Heart left ventricle (tissue), 13 donors: ENCODE results near the gene FOXB1.

Experiments
- POLR2A ChIP-seq, 2 donors: fragments of 450-650 bp; IDR thresholded peaks; one replicate each; pipeline ENCODE4 v1.6.1; 2017; ENCODE audit warnings: antibody characterized with exemption in 2 of 2, mild to moderate bottlenecking in 2 of 2, moderate library complexity in 2 of 2
- TF ChIP-seq, protein P1 (sequence below), 12 donors: fragments of 200-600 bp; sonication (generic) in 4 of 12; IDR thresholded peaks; one replicate each; pipeline versions ENCODE4 v1.5.0 to v1.8.0; 2018 to 2022; ENCODE audit warnings: antibody characterized with exemption in 12 of 12, mild to moderate bottlenecking in 5 of 12
- donor health status: ischemic (EF 13 %, LVEDD 7.1; RV severe dilation, severe dysfunction).
- donor health status: DM: no; HTN: yes; CAD: no.
- donor health status: DM: no; HTN: no; CAD: no.
- donor health status: ischemic (EF 25% LVEDD 6.9; RV normal size, moderate dysfunction).
- donor health status: ischemic (EF 25% LVEDD 5.7; RV mildly dilated, moderate dysfunction).
- donor health status: ischemic (EF 35%, LVEDD 5.7; RV mildly dilated, moderate dysfunction).
- donor health status: nonischemic (EF 11% LVEDD 7.7; RV severe dilation, severe dysfunction).
- donor health status: DM: yes; HTN: yes; CAD: no.
- donor health status: PGD.
- donor health status: ischemic (EF 29% LVEDD 5.4; RV normal size, mild dysfunction).
- donor health status: nonischemic (EF 23%, LVEDD 6.1; RV moderate dilation, normal function).

DNA sequence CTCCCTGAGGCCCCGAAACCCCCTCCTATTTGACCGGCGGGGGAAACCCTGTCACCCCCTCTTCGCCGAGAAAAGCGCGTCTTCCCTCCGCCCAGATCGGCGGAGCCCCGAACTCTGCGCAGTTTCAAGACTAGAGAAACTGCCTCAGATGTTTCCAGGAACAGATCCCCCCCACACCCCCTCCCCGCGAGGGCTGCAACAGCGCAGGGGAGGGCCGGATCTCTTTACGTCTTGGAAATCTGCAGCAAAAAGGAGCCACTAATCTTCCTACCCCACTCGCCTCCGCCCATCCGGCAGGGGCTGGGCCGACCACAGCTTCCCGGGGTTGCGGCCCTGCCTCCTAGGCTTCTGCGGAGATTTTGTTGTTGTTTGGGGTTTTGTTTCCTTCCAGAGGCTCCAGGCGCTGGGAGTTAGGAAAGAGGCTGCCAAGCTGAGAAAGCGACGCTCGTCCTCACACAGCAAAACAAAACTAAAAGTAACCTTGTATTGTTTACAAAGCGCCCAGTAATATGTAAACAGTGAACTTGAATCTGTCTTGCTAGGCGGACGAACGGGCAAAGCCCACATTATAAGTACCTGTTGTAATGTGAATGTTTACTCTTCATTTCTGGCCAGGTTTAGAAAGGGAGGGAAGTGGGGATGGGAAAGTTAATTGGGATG lies 2.2 kb downstream of the FOXB1 start:
- TF ChIP-seq, protein P1, sequence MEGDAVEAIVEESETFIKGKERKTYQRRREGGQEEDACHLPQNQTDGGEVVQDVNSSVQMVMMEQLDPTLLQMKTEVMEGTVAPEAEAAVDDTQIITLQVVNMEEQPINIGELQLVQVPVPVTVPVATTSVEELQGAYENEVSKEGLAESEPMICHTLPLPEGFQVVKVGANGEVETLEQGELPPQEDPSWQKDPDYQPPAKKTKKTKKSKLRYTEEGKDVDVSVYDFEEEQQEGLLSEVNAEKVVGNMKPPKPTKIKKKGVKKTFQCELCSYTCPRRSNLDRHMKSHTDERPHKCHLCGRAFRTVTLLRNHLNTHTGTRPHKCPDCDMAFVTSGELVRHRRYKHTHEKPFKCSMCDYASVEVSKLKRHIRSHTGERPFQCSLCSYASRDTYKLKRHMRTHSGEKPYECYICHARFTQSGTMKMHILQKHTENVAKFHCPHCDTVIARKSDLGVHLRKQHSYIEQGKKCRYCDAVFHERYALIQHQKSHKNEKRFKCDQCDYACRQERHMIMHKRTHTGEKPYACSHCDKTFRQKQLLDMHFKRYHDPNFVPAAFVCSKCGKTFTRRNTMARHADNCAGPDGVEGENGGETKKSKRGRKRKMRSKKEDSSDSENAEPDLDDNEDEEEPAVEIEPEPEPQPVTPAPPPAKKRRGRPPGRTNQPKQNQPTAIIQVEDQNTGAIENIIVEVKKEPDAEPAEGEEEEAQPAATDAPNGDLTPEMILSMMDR (IDR thresholded peaks at IDR 0.05): no peak
- TF ChIP-seq POLR2A (IDR thresholded peaks at IDR 0.05): no peak
